CD14-positive monocyte (primary cell): Measurements from ENCODE around the gene TIAM2. TPM values are rescaled to one million over a fixed set of nuclear protein-coding genes. Genes with fewer than 3 reads are reported as not detected.
A peak's percentile ranks its signal among the peaks of the same experiment; 100 is the strongest.

Source experiments
- DNase-seq, 3 donors: peaks; one replicate each; pipeline ENCODE4 v3.0.0-alpha.2; 2011 to 2022
- H2AFZ ChIP-seq: 2 replicates; pipeline ENCODE4 v1.6.0; 2012; ENCODE audit warnings: mild to moderate bottlenecking, low read depth, low read length, inconsistent platforms; ENCODE audit not compliant: insufficient read depth, poor library complexity, severe bottlenecking
- H3K27ac ChIP-seq, 2 donors: 1 replicate in 1 of 2; 2 replicates in 1 of 2; pipeline ENCODE4 v1.5.1; 2012 to 2013; ENCODE audit warnings: low read length in 2 of 2, control low read depth in 1 of 2, inconsistent platforms in 1 of 2, low read depth in 1 of 2, mild to moderate bottlenecking in 1 of 2
- H3K27me3 ChIP-seq, 2 donors: one replicate each; pipeline versions ENCODE4 v1.6.0 to v1.6.1; 2011 to 2013; ENCODE audit warnings: low read length in 2 of 2; ENCODE audit not compliant: control insufficient read depth in 2 of 2, insufficient read depth in 2 of 2
- H3K36me3 ChIP-seq, 2 donors: replicated peaks in 1 of 2; 1 replicate in 1 of 2; 2 replicates in 1 of 2; pipeline versions ENCODE4 v1.5.1 to v1.6.1; 2012 to 2013; ENCODE audit warnings: low read length in 2 of 2, control low read depth in 1 of 2, inconsistent platforms in 1 of 2, mild to moderate bottlenecking in 1 of 2; ENCODE audit not compliant: insufficient read depth in 2 of 2, control insufficient read depth in 1 of 2
- H3K4me1 ChIP-seq, 2 donors: 1 replicate in 1 of 2; 2 replicates in 1 of 2; pipeline versions ENCODE4 v1.5.1 to v1.6.1; 2012 to 2013; ENCODE audit warnings: low read length in 2 of 2, control low read depth in 1 of 2, inconsistent platforms in 1 of 2, mild to moderate bottlenecking in 1 of 2, moderate library complexity in 1 of 2; ENCODE audit not compliant: insufficient read depth in 2 of 2, control insufficient read depth in 1 of 2
- H3K4me2 ChIP-seq: replicated peaks from 2 replicates; pipeline ENCODE3; 2012; ENCODE audit warnings: low read length, moderate library complexity, mild to moderate bottlenecking; ENCODE audit not compliant: poor library complexity, severe bottlenecking; ENCODE audit errors: extremely low read depth
- H3K4me3 ChIP-seq, 3 experiments: fragments of 200-600 bp in 1 of 3; sonication (generic) in 1 of 3; replicated peaks in 1 of 3; 1 replicate in 2 of 3; 2 replicates in 1 of 3; pipeline ENCODE4 v1.5.1; 2011 to 2013; ENCODE audit warnings: low read length in 3 of 3, mild to moderate bottlenecking in 3 of 3, control low read depth in 2 of 3, low read depth in 2 of 3, inconsistent platforms in 1 of 3, moderate library complexity in 1 of 3
- H3K79me2 ChIP-seq: 2 replicates; pipeline ENCODE4 v1.6.0; 2012; ENCODE audit warnings: mild to moderate bottlenecking, control low read depth, inconsistent platforms, low read length, moderate library complexity; ENCODE audit not compliant: insufficient read depth
- H3K9ac ChIP-seq: 2 replicates; pipeline ENCODE4 v1.6.0; 2017; ENCODE audit warnings: low read length, mild to moderate bottlenecking; ENCODE audit not compliant: insufficient read depth, poor library complexity, severe bottlenecking
- H3K9me3 ChIP-seq, 2 donors: replicated peaks in 1 of 2; 1 replicate in 1 of 2; 2 replicates in 1 of 2; pipeline versions ENCODE4 v1.5.1 to v1.6.1; 2012 to 2013; ENCODE audit warnings: low read length in 2 of 2, control low read depth in 1 of 2; ENCODE audit not compliant: control insufficient read depth in 1 of 2, insufficient read depth in 1 of 2
- H4K20me1 ChIP-seq: 2 replicates; pipeline ENCODE4 v1.6.0; 2012; ENCODE audit warnings: mild to moderate bottlenecking, low read length, control low read depth, moderate library complexity; ENCODE audit not compliant: insufficient read depth
- H3K27ac Mint-ChIP-seq, 7 donors: one replicate each; pipeline ENCODE4 v1.8.0; 2020; ENCODE audit warnings: mild to moderate bottlenecking in 7 of 7, mixed read lengths in 7 of 7, moderate library complexity in 6 of 7, inconsistent platforms in 2 of 7
- H3K27me3 Mint-ChIP-seq, 3 donors: one replicate each; pipeline ENCODE4 v1.8.0; 2021 to 2022; ENCODE audit warnings: low read depth in 3 of 3, mild to moderate bottlenecking in 3 of 3, mixed read lengths in 3 of 3, moderate library complexity in 3 of 3, inconsistent platforms in 1 of 3
- H3K36me3 Mint-ChIP-seq, 2 donors: one replicate each; pipeline ENCODE4 v1.8.0; 2020; ENCODE audit warnings: mixed read lengths in 2 of 2, inconsistent platforms in 1 of 2, mild to moderate bottlenecking in 1 of 2
- H3K4me1 Mint-ChIP-seq: one replicate; pipeline ENCODE4 v1.8.0; 2020; ENCODE audit warnings: mild to moderate bottlenecking, mixed read lengths
- H3K4me3 Mint-ChIP-seq, 2 donors: one replicate each; pipeline ENCODE4 v1.8.0; 2020; ENCODE audit warnings: mild to moderate bottlenecking in 2 of 2, mixed read lengths in 2 of 2, moderate library complexity in 1 of 2
- H3K9me3 Mint-ChIP-seq, 7 donors: one replicate each; pipeline ENCODE4 v1.8.0; 2020 to 2022; ENCODE audit warnings: mixed read lengths in 7 of 7, mild to moderate bottlenecking in 6 of 7, moderate library complexity in 6 of 7, inconsistent platforms in 2 of 7
- CTCF ChIP-seq: fragments of 200-600 bp; IDR thresholded peaks from one replicate; pipeline ENCODE4 v1.8.0; 2022; ENCODE audit warnings: antibody characterized with exemption, mild to moderate bottlenecking
- WGBS: methylation state at CpG from one replicate; pipeline ENCODE4 v1.1.5; 2013; ENCODE audit warnings: missing lambda C conversion rate; ENCODE audit not compliant: insufficient coverage; 5-methylcytosine and 5-hydroxymethylcytosine counted together
- intact Hi-C, 2 donors: fragments of 100-400 bp; cut with micrococcal nuclease; formaldehyde crosslinking; loops; one replicate each; pipeline versions ENCODE4 v1.15.0 to v1.15.1; 2023
- polyA plus RNA-seq, 3 donors: library from polyadenylated mRNA; depleted of rRNA in 1 of 3; unstranded in 2 of 3; stranded (reverse) in 1 of 3; fragments of 300-500 nt in 2 of 3; fragments of >200 nt in 1 of 3; fragmentation: Illumina TruSeq in 2 of 3; gene quantifications; 1 replicate in 2 of 3; 2 replicates in 1 of 3; pipeline ENCODE4 v1.2.3, GENCODE V29; 2012 to 2021

Gene TIAM2
- polyA plus RNA-seq, 3 donors, result 0.25 to 4.2 (median 0.67) TPM

GRCh38 chr6:155275808-155276480 is 280.8 kb downstream of the TIAM2 start:
- H3K9me3 ChIP-seq, result no peaks in the 10 kb centered on the region
- no peak overlapping the region for H3K27ac ChIP-seq
- TF ChIP-seq CTCF, result no peak
- H3K9ac ChIP-seq, result no peak overlapping the region
- no peak for DNase-seq
- H4K20me1 ChIP-seq, result no peaks in the 10 kb centered on the region
- H3K79me2 ChIP-seq, result no peaks in the 10 kb centered on the region
- no peak overlapping the region for H3K4me3 ChIP-seq
- H3K4me2 ChIP-seq, result no peak overlapping the region
- H3K4me1 ChIP-seq, result no peaks in the 10 kb centered on the region
- Mint-ChIP-seq H3K36me3 (peaks cover 43 to 47% of the 10 kb centered on the region in 2 donors), H3K4me3 (no peak overlapping the region), H3K4me1 (no peaks in the 10 kb centered on the region), H3K9me3 (no peaks in the 10 kb centered on the region), H3K27ac (peak overlapping the region in 2 of 7 donors; percentile 5 to 10), H3K27me3 (no peaks in the 10 kb centered on the region)
- peaks cover 22 to 50% of the 10 kb centered on the region in 2 donors for H3K36me3 ChIP-seq
- intact Hi-C loops, result no loop called here
- 96% methylated on average over 6 of the region's 10 CpGs for WGBS
- H3K27me3 ChIP-seq, result no peaks in the 10 kb centered on the region
- H2AFZ ChIP-seq, result no peak overlapping the region

GRCh38 chr6:155276638-155277037 is 281.5 kb downstream of the TIAM2 start:
- Histone ChIP-seq H3K4me2 (no peak overlapping the region), H3K27ac (no peak overlapping the region), H4K20me1 (no peaks in the 10 kb centered on the region), H3K9ac (no peak overlapping the region), H3K9me3 (no peaks in the 10 kb centered on the region), H3K79me2 (no peaks in the 10 kb centered on the region), H3K27me3 (no peaks in the 10 kb centered on the region), H2AFZ (no peak overlapping the region), H3K4me3 (no peak overlapping the region), H3K4me1 (no peaks in the 10 kb centered on the region), H3K36me3 (peaks cover 22 to 50% of the 10 kb centered on the region in 2 donors)
- TF ChIP-seq CTCF, result no peak
- Mint-ChIP-seq H3K4me3 (no peak overlapping the region), H3K36me3 (peaks cover 43 to 50% of the 10 kb centered on the region in 2 donors), H3K4me1 (no peaks in the 10 kb centered on the region), H3K9me3 (no peaks in the 10 kb centered on the region), H3K27me3 (no peaks in the 10 kb centered on the region), H3K27ac (no peak overlapping the region)
- intact Hi-C loops, result no loop called here
- no peak for DNase-seq
